T1000 (cell line): ENCODE results near the gene OR4K5.
"Not testable (repeated sequence)": the region's sequence is repeated elsewhere in the genome, so short reads cannot be mapped to it uniquely, and the experiment has no call there.

ENCODE experiments used
- DNase-seq: peaks from one replicate; lab custom pipeline; 2025; ENCODE audit warnings: mixed read lengths; lab: John Stamatoyannopoulos, UW

OR4K5 gene, protein sequence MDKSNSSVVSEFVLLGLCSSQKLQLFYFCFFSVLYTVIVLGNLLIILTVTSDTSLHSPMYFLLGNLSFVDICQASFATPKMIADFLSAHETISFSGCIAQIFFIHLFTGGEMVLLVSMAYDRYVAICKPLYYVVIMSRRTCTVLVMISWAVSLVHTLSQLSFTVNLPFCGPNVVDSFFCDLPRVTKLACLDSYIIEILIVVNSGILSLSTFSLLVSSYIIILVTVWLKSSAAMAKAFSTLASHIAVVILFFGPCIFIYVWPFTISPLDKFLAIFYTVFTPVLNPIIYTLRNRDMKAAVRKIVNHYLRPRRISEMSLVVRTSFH

DNA sequence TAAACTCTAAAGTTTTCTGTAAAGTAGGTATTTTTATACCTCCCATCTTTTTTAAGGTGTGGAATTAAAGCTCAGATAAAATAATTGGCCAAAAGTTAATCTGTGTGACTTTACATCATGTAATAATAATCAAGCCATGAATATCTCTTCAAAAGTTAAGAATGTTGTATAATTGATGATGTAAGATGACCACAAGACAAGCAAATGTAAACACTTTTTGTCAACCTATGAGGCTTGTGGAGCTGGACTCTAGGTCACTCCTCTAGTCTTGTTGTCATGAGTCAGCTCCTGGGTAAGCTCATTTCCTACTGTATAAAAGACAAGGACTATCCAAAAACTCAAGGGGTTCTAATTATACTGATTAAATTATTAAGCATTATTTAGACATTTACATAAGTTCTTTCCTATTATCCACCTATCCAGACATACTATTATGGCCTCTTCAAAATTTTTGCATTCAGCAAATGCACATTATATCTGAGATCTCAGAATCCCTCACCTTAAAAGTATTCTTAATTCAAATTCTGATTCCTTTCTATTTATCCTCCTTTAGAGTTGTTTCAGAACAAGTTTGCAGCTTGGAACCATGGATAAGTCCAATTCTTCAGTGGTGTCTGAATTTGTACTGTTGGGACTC lies at the start of gene OR4K5:
Gene OR4K5, plus strand, starts transcription at position 587 of the 637 bp plus-strand sequence. Its CDS starts 0 bp downstream, at position 587.
- no peak for DNase-seq

DNA sequence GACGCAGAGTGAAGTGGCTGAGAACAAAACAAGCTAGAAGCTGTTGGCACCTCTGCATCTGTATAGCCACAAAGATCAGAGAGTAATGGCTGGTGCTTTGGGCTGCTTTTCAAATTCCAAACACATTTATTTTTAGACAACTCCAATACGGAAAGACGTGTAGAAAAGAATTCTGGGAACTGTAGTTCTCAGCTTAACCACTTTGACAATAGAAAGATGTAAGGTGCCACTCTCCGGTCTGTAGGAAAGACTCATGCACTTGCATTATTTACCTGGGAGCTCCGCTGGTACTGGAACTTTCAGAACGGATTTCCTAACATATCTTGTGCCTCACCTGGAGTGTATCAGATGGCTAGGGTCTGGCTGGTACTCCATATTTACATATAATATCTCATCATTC lies 47.2 kb upstream of the OR4K5 start:
- DNase-seq = no peak

DNA sequence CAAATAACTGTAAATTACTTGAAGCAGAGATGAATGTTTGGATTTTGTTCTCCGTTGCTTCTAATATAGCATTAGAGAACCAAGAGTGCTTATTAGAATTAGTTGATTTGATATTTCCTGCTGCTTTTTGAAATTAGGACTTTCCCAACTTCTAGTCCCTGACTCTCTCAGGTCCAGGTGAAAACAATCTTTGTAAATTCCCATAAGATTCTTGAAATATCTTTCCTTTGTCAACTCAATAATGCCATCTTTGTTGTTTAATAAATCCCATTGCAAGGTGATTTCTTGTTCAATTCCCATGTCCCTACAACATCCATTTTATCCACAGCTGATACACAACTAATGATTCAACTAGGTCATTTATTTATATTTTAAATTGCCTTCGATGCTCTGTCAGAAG lies 45.6 kb upstream of the OR4K5 start, which contains the start of gene OR4K2:
Gene OR4K2, plus strand, starts transcription at position 301 of the 400 bp plus-strand sequence. CDS start 1,126 bp downstream, outside the sequence.
- no peak for DNase-seq

DNA sequence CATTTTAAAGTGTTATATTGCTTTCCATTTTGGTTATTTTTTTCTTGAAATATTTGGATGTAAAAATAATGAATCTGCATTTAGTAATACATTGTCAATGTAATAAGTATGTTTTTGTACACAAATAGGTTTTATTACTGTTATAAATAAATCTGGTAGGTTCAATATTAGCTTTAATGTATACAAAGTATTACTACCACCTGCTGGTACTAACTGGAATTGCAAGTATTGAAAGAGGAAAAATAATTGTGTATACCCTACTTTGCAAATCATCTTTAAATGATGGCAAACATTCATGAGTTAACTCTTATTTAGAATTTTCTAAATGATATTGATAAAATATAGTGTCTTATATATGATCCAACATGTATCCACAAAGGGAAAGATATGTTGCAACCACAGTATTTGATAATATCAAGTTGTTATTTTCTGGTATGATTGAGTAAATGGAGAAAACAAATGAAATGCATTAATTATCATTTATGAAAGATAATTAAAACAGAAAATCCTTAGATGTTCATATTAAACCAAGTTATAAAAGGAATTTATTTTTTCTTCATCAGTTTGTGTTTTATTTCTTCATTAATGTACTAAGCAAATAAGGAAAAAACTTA lies 42.3 kb upstream of the OR4K5 start:
- DNase-seq = no peak

DNA sequence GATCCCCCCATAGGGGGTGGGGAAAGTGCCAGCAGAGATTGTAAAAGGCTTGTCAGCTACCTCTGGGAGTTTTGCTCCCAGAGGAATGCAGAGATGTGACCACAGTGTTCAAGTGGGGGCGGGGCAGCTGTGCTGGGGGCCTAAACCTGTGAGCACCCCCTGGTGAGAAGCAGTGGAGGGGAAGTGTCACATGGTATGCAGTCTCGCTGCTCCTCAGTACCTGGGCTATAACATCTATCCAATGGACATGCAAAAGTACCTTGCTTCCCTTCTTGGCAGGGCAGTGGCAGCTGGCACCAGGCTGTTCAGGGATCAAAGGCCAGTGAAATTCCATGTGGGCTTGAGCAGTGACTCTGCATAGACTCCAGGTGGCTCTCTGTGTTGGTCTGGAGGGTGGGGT lies 25.1 kb upstream of the OR4K5 start:
- no peak for DNase-seq

DNA sequence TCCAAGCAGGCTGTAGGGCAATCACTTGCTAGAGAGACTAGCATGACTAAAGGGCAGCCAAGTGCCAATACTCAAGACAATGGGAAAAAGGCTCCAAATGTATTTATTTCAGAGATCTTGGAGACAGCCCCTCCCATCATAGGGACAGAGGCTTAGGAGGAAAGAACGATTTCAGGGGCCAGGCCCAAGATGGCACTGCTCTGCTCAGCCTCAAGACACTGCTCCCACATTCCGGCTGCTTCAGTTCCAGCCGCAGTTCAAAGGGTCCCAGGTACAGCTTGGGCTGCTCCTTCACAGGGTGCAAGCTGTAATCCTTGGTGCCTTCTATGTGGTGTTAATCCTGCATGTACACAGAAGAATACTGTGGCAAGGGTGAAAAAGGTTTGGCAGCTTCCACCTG lies 19.4 kb upstream of the OR4K5 start:
- no peak for DNase-seq

DNA sequence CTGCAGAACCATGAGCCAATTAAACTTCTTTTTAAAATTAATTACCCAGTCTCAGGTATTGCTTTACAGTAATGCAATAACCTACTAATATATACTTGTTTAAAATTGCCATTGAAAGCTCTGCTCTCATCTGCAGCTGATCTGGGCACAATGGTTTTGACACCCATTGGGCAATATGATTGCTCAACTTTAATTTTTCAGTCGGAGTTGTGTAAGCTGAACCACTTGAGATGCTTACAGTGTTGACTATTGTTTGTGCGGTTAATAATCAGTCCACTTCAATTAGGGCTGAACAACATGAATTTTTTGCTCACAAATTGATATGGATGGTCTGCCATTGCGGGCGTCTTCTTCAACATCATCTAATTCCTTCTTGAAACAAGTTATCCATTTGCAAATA lies 18.0 kb upstream of the OR4K5 start:
- no peak for DNase-seq

DNA sequence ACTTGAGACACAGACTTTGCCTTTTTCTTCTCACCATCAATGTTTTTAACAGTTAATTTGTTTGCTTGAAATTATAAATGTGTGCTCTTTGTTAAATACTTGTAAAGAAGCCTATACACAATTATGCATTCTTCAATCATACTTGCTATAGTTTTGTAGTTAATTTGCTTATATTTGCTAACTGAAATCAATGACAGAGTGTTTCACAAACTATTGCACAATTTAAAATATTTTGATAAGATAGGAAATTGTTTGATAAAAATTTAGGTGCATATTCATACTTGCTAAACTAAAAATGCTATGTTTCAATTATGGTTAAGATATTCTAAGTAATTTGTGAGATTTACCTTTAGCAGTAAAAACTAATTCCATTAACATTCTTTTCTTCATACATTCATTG lies 13.7 kb upstream of the OR4K5 start:
- DNase-seq = no peak

DNA sequence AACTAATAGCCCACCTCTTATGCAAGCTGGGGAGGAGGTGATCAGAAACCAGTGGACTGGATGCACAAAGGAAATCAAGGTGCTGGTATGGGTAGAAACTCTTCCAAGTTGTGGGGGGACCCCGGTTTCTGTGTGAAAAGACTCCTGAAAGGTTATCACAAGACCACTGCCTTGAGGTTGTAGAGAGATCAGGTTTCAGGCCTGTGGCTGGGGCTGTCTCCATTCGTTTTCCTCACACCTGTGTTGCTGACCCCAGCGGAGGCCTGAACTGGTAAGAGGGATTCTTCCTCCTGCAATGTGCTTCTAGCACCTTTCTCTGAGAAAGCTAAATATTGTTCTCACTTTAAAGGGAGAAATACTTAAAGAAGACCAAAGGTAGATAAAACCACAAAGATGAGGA lies 9.3 kb upstream of the OR4K5 start:
- no peak for DNase-seq

DNA sequence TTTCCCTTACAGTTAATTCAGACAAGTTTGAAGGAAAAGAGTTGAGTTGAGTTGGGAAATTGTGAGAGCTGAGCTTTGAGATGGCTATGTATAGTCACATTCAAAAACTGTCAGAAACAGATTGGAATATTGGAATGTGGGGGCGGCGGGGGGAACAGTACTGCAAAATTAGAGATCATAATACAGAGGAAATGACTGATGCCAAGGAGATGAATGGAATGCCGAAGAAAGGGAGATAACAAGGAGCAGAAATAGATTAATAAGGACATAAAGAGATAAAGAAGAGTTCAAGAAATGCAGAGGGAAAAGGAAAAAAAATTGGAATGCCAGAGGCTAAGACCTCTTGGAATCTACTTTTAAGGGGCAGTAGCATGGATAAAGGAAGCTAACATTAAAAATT lies 3.2 kb upstream of the OR4K5 start:
- DNase-seq = no peak

DNA sequence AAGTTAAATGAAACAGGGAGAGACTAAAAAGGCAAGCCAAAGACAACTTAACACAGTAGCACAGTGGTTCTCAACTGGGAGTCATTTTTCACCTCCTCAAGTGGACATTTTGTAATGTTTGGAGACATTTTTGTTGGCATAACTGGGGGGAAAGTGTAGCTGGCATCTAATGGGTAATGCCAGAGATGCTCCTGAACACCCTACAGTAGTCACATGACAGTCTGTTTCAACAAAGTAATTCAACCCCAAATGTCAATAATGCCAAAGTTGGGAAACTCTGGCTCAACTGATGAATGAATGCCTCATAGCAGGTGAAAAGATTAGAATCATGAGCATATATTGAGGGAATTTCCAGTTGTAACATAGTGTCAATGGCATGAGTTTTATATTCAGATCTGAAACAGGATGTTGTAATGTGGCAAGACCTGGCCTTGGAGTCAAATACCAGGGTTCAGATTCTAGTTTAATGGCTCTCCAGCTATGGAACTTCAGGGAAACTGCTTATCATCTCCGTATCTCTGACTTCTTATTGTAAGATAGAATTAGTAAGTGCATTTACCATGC lies 2.4 kb upstream of the OR4K5 start:
- DNase-seq = no peak

DNA sequence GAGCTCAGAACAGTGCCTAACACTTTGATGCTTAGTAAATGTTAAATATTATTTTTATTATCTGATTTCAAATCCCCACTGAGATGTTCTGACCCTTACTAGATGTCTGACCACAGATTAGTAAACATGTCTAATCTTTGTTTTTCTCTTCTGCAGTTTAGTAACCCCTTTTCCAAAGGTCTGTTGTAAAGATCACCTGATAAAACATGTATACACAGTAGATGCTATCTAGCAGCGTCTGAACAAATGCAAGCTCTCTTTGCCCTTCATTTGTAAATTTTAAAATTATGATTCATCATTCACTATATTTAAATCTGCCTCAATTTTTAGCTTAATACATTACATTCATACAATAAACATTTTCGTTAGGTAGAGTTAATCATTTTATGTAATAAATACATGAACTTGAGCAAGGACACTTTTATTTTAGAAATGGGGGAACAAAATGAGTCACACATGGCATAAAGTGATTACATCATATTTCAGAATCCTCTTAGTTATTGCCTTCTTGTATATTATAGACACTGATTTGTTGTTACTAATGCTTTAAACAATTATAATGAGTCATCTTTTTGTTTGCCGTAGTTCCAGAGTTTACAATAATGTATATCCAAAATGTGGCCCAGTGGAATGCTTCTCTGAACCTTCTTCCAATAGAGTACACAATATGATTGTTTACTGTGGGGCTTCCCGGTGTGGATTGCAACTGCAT lies 1.7 kb upstream of the OR4K5 start:
- no peak for DNase-seq

DNA sequence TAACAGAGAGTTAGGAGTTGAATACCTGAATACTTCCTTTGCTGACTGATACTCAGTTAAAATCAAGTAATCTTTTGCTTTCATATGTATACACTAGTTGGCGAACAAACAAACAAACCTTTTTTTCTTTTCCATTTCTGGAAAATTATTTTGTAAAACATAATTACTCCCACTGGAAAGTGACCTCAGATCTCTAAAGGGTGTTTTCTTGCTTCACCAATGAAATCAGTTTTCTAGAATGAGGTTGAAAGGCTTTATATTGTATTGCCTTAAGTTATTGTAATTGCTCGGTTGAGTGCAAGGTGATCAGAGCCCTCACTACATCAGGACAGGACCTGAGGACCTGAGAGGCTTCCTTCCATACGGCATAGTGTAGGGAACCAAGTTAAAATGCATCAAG lies 10.2 kb downstream of the OR4K5 start, which contains the start of gene OR4K1:
Gene OR4K1, plus strand, starts transcription at position 301 of the 400 bp plus-strand sequence. CDS start 4,750 bp downstream, outside the sequence.
- DNase-seq = no peak

DNA sequence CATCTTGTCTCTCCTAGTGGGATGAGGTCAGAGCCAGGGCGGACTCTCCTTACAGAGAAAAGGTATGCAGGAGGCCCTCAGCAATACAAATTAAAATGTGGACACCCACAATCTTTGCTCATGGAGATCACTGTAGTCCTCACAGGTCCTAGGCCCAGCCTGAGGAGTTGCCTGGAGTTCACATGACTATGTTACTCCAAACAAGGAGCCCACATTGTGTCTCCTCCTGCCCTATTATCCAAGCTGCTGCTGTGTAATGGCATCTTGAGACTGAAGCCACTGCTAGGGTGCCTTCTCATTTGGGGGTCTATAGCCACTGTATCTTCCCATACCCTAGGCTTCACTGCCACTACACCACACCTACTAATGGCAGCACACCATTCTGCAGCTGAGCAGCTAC lies 21.3 kb downstream of the OR4K5 start:
- DNase-seq = no peak

DNA sequence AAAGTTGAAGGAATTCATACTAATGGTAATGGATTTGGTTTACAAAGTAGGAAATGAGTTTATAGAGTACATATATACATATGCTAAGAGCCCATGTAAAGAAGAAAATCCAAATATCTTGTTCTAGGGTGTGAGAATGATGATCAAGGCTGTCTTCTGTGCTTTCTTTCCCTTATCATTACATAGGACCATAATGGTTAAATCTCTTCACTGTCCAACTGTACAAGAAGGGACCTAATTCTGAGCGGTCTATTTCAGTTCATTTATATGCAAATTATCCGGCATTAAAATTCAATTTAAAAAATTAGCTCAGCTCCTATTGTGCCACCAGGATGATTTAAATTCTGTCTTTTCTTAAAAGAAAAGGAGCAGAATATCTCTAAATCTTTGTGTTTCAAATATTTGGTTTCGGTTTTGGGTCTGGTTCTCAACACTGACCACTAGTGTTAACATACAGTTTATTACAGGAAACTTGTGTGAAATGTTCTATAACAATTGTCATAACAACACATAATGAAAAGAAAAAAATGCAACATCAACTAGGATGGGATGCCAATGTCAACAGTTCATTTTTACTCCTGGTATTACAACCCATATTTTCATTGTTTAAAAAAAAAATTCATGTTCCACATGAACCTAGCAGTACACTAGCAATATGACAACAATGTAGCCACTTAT lies 27.1 kb downstream of the OR4K5 start:
- DNase-seq = no peak

DNA sequence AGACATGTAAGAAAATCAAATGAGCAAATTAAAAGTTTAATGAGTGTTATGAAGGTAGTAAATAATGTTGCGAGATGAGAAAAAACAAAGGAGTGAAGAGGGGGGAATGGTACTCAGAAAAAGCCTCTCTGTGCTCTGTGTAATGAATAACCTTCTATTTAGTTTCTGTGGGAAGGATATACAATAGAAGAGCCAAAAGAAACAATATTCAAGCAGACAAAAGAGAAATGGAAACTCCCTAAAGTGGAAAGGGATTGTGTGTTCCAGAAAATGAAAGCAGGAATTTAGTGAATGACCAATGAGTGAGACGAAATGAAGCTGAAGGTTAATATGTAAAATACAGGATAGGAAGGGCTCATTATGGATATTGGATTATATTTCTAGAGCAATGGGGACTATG lies 28.8 kb downstream of the OR4K5 start:
- no peak for DNase-seq

DNA sequence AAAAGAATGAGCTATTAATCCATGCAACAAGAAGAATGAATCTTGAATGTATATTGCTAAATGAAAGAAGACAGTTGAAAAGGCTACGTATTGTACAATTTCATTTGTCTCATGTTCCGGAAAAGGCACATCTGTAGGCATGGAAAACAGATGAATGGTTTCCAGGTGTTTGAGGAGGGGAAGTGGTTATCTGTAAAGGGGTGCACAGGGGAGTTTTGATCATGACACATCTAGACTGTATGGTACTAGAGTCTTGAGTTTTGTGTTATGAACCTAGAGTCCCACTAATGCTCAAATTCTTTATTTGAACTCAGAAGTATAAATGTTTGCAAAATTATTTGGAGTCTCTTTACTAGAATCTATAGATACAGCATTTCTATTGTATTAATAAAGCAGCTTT lies 49.3 kb downstream of the OR4K5 start:
- DNase-seq = not testable (repeated sequence)
